Islet of Langerhans (tissue), 1 donor: ENCODE measurements around the gene ABCA13.
"Not testable (repeated sequence)": the region's sequence is repeated elsewhere in the genome, so short reads cannot be mapped to it uniquely, and the experiment has no call there.

Experiments
- FAIRE-seq: peaks from one replicate; lab custom pipeline; 2011; peaks lifted over from hg19 to GRCh38; lab: Jason Lieb, UNC

The ABCA13 gene

GRCh38 chr7:48176356-48176893 is 5.2 kb downstream of the ABCA13 start:
- no peak for FAIRE-seq

GRCh38 chr7:48177271-48177670 is 6.0 kb downstream of the ABCA13 start:
- FAIRE-seq, result no peak

- no peak for FAIRE-seq
Measured at GRCh38 chr7:48179496-48180030, 8.3 kb downstream of the ABCA13 start.

- no peak for FAIRE-seq
Measured at GRCh38 chr7:48180981-48181380, 9.7 kb downstream of the ABCA13 start.

GRCh38 chr7:48182718-48183369 is 11.6 kb downstream of the ABCA13 start:
- FAIRE-seq, result no peak

- FAIRE-seq, result no peak
Measured at GRCh38 chr7:48183370-48183743, 12.1 kb downstream of the ABCA13 start.

- FAIRE-seq, result no peak
Measured at GRCh38 chr7:48183965-48184364, 12.7 kb downstream of the ABCA13 start.

GRCh38 chr7:48188776-48189520 is 17.7 kb downstream of the ABCA13 start:
- FAIRE-seq, result no peak

GRCh38 chr7:48192996-48193395 is 21.7 kb downstream of the ABCA13 start:
- no peak for FAIRE-seq

GRCh38 chr7:48193421-48193820 is 22.2 kb downstream of the ABCA13 start:
- FAIRE-seq, result no peak

GRCh38 chr7:48200946-48201589 is 29.8 kb downstream of the ABCA13 start:
- FAIRE-seq, result not testable (repeated sequence)

GRCh38 chr7:48202916-48203315 is 31.7 kb downstream of the ABCA13 start:
- not testable (repeated sequence) for FAIRE-seq

- no peak for FAIRE-seq
Measured at GRCh38 chr7:48207155-48207675, 36.0 kb downstream of the ABCA13 start.

- FAIRE-seq, result no peak
Measured at GRCh38 chr7:48209004-48209600, 37.8 kb downstream of the ABCA13 start.

GRCh38 chr7:48213226-48213625 is 42.0 kb downstream of the ABCA13 start:
- no peak for FAIRE-seq

- no peak for FAIRE-seq
Measured at GRCh38 chr7:48217266-48217665, 46.0 kb downstream of the ABCA13 start.

GRCh38 chr7:48217753-48218152 is 46.5 kb downstream of the ABCA13 start:
- FAIRE-seq, result no peak

- FAIRE-seq, result no peak
Measured at GRCh38 chr7:48224042-48224441, 52.8 kb downstream of the ABCA13 start.

GRCh38 chr7:48225101-48225500 is 53.8 kb downstream of the ABCA13 start:
- no peak for FAIRE-seq

GRCh38 chr7:48237354-48237753 is 66.1 kb downstream of the ABCA13 start:
- no peak for FAIRE-seq

GRCh38 chr7:48242846-48243245 is 71.6 kb downstream of the ABCA13 start:
- FAIRE-seq, result no peak

GRCh38 chr7:48244864-48245271 is 73.6 kb downstream of the ABCA13 start:
- FAIRE-seq, result no peak
